Loucy (cell line): ENCODE data around the gene HSD3B2.

Source experiments
- H2AFZ ChIP-seq: fragments of 200-600 bp; sonication (generic); 2 replicates; pipeline ENCODE4 v1.6.0; 2016; ENCODE audit warnings: antibody characterized with exemption, mild to moderate bottlenecking, low read length, moderate library complexity
- H3F3A ChIP-seq: fragments of 200-600 bp; 2 replicates; pipeline ENCODE4 v1.6.0; 2016; ENCODE audit warnings: antibody characterized with exemption, low read depth, mild to moderate bottlenecking
- H3K27me3 ChIP-seq: fragments of 200-600 bp; sonication (generic); 2 replicates; pipeline ENCODE4 v1.6.1; 2014; ENCODE audit warnings: low read length, mild to moderate bottlenecking; ENCODE audit not compliant: insufficient read depth, poor library complexity, severe bottlenecking
- H3K36me3 ChIP-seq: fragments of 200-600 bp; sonication (generic); 2 replicates; pipeline ENCODE4 v1.6.1; 2016; ENCODE audit warnings: low read length; ENCODE audit not compliant: insufficient read depth
- H3K4me1 ChIP-seq: fragments of 200-600 bp; sonication (generic); 2 replicates; pipeline ENCODE4 v1.5.1; 2014; ENCODE audit warnings: low read length, mild to moderate bottlenecking; ENCODE audit not compliant: insufficient read depth, poor library complexity, severe bottlenecking
- H3K4me2 ChIP-seq: fragments of 200-600 bp; sonication (generic); 2 replicates; pipeline ENCODE4 v1.6.0; 2014; ENCODE audit warnings: antibody characterized with exemption, low read length, low read depth, mild to moderate bottlenecking; ENCODE audit not compliant: poor library complexity, severe bottlenecking
- H3K4me3 ChIP-seq: fragments of 200-600 bp; sonication (generic); 2 replicates; pipeline ENCODE4 v1.5.1; 2014; ENCODE audit warnings: low read length, mild to moderate bottlenecking, mixed read lengths; ENCODE audit not compliant: poor library complexity, severe bottlenecking
- H3K79me2 ChIP-seq: fragments of 200-600 bp; sonication (generic); 2 replicates; pipeline ENCODE4 v1.6.1; 2014; ENCODE audit warnings: low read length; ENCODE audit not compliant: insufficient read depth
- H3K9ac ChIP-seq: fragments of 200-600 bp; sonication (generic); 2 replicates; pipeline ENCODE4 v1.6.0; 2014; ENCODE audit warnings: mild to moderate bottlenecking, low read depth, low read length, moderate library complexity; ENCODE audit not compliant: poor library complexity, severe bottlenecking
- H3K9me2 ChIP-seq: fragments of 200-600 bp; sonication (generic); replicated peaks from 2 replicates; pipeline ENCODE4 v1.6.1; 2016; ENCODE audit warnings: low read depth, low read length, mixed read lengths
- H3K9me3 ChIP-seq: fragments of 200-600 bp; sonication (generic); 2 replicates; pipeline ENCODE4 v1.6.1; 2014; ENCODE audit warnings: mild to moderate bottlenecking, antibody characterized with exemption, low read length, low read depth; ENCODE audit not compliant: insufficient read depth
- H4K20me1 ChIP-seq: fragments of 200-600 bp; sonication (generic); 2 replicates; pipeline ENCODE4 v1.6.0; 2014; ENCODE audit warnings: antibody characterized with exemption, low read length, mild to moderate bottlenecking; ENCODE audit not compliant: insufficient read depth, poor library complexity, severe bottlenecking
- CTCF ChIP-seq: fragments of 200-600 bp; sonication (generic); conservative IDR thresholded peaks from 2 replicates; pipeline ENCODE4 v1.5.1; 2014; ENCODE audit warnings: mild to moderate bottlenecking, antibody characterized with exemption, low read length
- EZH2phosphoT487 ChIP-seq: fragments of 200-600 bp; IDR thresholded peaks from 2 replicates; pipeline ENCODE4 v1.6.1; 2018; ENCODE audit warnings: antibody characterized with exemption, mild to moderate bottlenecking, moderate library complexity, borderline replicate concordance

HSD3B2 gene

GRCh38 chr1:119467857-119468668 lies 53.1 kb downstream of the HSD3B2 start:
- Histone ChIP-seq H3K79me2 (no peaks in the 10 kb centered on the region), H2AFZ (no peak overlapping the region), H3K4me3 (no peak overlapping the region), H3F3A (no peaks in the 10 kb centered on the region), H3K36me3 (no peaks in the 10 kb centered on the region), H3K4me1 (no peaks in the 10 kb centered on the region), H4K20me1 (no peaks in the 10 kb centered on the region), H3K4me2 (no peak overlapping the region), H3K9me2 (no peaks in the 10 kb centered on the region), H3K9me3 (no peaks in the 10 kb centered on the region), H3K9ac (no peak overlapping the region), H3K27me3 (no peaks in the 10 kb centered on the region)
- TF ChIP-seq EZH2phosphoT487 = no peak
- TF ChIP-seq CTCF = no peak

GRCh38 chr1:119469741-119470140 lies 54.8 kb downstream of the HSD3B2 start:
- no peak overlapping the region for H2AFZ ChIP-seq
- H3K4me1 ChIP-seq = no peaks in the 10 kb centered on the region
- no peak for TF ChIP-seq CTCF
- no peak for TF ChIP-seq EZH2phosphoT487
- H3K4me3 ChIP-seq = no peak overlapping the region
- H3K79me2 ChIP-seq = no peaks in the 10 kb centered on the region
- H3K4me2 ChIP-seq = no peak overlapping the region
- no peaks in the 10 kb centered on the region for H3K9me3 ChIP-seq
- H4K20me1 ChIP-seq = no peaks in the 10 kb centered on the region
- H3K9me2 ChIP-seq = no peaks in the 10 kb centered on the region
- no peak overlapping the region for H3K9ac ChIP-seq
- H3K27me3 ChIP-seq = no peaks in the 10 kb centered on the region
- no peaks in the 10 kb centered on the region for H3F3A ChIP-seq
- H3K36me3 ChIP-seq = no peaks in the 10 kb centered on the region

GRCh38 chr1:119470377-119470776 lies 55.4 kb downstream of the HSD3B2 start:
- Histone ChIP-seq H3K9me2 (no peaks in the 10 kb centered on the region), H3K79me2 (no peaks in the 10 kb centered on the region), H3F3A (no peaks in the 10 kb centered on the region), H2AFZ (no peak overlapping the region), H3K4me1 (no peaks in the 10 kb centered on the region), H3K4me3 (no peak overlapping the region), H4K20me1 (no peaks in the 10 kb centered on the region), H3K9me3 (no peaks in the 10 kb centered on the region), H3K9ac (no peak overlapping the region), H3K36me3 (no peaks in the 10 kb centered on the region), H3K4me2 (no peak overlapping the region), H3K27me3 (no peaks in the 10 kb centered on the region)
- TF ChIP-seq CTCF (no peak), EZH2phosphoT487 (no peak)
